ENCODE measurements around the gene TNFAIP1.
"Not testable (repeated sequence)": the region's sequence is repeated elsewhere in the genome, so short reads cannot be mapped to it uniquely, and the experiment has no call there.

Gene TNFAIP1, protein sequence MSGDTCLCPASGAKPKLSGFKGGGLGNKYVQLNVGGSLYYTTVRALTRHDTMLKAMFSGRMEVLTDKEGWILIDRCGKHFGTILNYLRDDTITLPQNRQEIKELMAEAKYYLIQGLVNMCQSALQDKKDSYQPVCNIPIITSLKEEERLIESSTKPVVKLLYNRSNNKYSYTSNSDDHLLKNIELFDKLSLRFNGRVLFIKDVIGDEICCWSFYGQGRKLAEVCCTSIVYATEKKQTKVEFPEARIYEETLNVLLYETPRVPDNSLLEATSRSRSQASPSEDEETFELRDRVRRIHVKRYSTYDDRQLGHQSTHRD

DNA sequence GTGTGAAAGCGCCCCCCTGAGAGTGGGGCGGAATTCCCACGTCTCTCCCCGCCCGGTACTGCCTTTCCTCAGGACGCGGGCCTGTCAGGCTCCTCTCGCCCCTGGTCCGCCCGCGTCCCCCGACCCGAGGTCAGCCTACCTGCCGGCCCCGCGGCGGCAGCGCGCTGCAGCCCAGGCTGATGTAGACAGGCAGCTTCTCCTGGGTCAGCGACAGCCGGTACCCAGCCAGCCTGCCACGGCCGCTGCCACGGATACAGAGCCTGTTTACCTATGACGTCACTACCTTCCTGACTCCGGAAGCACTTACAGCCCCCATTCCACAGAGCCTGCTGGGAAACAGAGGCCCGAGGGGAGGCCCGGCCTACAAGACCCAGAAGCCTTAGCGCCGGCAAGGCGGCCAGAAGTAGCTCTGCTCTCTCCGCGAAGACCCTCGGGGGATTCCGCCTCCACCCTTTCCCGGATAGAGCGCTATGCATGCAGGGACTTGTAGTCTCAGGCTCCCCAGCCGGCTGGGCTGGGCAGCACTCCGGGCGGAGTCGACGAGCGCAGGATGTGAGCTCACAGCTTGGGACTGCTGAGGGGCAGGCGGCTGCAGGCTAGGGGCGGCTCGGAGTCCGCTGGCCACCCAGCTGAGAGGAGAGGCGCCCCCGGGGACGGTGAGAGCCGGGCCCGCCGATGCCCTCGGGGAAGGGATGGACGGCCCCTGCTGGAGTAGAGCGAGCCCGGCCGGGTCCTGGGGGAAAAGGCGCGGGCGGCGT is at the start of gene TNFAIP1, which contains the start of gene IFT20:
Gene TNFAIP1, plus strand, starts transcription at position 561 of the 758 bp plus-strand sequence. CDS start 3,761 bp downstream, outside the sequence.
Gene IFT20, minus strand, starts transcription at position 272 of the 758 bp plus-strand sequence. CDS start 3,487 bp downstream, outside the sequence.
- peak; percentile 100 for DNase-seq

DNA sequence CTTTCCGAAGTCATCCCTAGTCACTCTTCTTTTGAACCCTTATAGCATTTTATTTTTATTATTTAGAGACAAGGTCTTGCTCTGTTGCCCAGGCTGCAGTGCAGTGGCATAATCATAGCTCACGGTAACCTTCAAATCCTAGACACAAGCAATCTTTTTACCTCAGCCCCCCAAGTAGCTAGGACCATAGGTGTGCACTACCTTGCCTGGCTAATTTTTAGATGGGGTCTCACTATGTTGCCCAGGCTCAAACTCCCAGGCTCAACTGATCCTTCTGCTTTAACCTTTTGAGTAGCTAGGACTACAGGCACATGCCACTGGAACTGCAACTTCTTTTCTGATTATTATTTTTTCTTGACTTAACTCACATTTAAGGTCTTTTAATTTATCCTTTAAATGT is 49.6 kb upstream of the TNFAIP1 start:
- no peak for DNase-seq

DNA sequence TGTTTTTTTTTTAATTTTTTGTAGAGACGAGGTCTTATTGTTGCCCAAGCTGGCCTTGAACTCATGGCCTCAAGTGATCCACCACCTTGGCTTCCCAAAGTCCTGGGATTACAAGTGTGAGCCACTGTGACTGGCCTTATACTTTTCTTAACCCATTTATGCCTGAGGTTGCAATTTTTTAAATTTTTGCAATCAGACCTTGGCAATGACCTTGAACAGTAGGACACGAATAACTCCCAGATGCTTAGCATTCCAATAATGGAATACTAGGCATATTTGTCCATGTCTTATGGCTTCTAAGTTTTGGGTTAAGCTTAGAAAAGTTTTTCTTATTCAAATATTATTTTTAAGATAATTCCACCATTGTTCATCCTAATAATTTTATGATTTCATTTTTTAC is 44.9 kb upstream of the TNFAIP1 start:
- no peak for DNase-seq

DNA sequence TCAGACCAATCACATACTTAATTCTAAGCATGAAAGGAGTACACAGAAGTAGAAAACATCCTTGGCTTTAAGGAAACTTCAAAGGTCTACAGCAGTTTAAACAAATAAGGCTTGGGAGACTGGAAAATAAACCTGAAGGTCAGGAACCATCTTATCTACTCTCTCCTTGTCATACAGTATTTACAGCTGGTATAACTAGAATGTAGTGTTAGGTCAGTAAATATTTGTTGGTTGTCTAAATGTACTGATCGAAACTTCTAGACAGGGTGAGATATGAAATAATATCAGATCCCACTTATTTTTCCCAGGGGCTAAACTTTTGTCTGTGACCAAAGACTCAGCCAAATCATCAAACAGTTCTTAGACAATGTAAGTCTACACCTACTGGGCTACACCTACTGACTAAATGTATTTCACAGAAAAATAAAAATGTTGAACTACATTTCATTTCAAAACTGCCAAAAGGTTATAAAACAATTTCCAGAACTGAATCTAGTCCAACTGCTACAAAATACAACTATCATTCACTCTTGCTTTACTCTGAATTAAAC is 43.7 kb upstream of the TNFAIP1 start:
- DNase-seq = no peak

DNA sequence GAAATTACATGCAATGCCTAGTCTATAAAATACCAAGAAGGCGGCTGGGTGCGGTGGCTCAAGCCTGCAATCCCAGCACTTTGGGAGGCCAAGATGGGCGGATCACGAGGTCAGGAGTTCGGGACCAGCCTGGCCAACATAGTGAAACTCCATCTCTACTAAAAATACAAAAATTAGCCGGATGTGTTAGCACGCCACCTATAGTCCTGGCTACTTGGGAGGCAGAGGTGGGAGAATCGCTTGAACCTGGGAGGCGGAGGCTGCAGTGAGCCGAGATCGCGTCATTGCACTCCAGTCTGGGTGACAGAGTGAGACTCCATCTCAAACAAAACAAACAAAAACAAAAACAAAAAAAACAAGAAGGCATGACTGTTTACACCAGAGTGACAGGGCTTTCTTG is 42.7 kb upstream of the TNFAIP1 start:
- DNase-seq = not testable (repeated sequence)

DNA sequence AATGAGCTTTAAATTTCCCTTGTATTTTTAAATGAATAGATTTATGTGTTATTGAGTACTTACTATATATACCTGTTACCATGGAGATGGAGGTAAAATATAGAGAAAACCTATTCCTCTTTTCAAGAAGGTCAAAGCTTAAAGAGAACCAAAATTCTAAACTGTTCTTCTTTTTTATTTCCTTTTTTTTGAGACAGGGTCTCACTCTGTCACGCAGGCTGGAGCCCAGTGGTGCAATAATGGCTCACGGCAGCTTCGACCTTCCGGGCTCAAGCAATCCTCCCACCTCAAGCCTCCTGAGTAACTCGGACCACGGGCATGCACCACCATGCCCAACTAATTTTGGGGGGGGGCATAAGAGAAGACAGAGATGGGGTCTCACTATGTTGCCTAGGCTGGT is 41.6 kb upstream of the TNFAIP1 start:
- DNase-seq = no peak

DNA sequence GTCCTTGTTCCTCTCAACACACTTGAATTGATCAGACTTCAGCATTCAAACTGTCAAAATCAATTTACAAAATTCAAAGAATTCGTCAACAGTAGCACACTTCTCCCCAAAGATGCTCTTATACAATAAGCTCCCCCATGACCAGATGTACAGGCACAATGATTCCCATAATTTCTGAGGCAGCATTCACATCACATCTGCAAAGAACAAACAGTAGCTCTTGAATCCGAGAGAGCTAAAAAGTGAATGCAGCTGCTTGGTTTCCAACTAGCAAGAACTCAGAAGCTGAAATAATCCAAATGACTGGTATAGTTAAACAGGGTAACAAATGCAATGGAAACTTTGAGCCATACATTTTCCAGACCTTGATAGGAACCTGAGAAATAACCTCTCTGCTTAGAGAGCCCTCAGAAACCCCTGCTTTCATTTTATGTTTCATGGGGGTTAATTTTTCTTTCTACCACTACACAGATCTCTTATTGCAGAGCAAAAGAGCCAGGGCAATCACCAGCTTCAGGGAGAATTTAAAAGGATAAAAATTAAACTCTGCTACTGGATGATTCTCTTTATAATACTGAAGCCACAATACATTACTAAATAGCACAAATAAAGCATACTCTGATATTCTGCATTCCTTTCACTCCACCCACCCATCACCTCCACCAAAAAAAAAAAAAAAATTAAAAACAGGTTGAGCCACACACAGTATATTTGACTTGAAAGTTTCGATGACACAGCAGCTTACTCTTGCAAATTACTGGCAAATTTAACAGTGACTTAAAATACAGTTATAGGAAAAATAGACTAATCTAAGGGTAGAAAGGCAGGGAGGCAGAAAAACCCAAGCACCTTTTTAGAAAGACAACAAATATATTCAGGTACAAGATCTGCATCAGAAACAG is 39.6 kb upstream of the TNFAIP1 start:
- no peak for DNase-seq

DNA sequence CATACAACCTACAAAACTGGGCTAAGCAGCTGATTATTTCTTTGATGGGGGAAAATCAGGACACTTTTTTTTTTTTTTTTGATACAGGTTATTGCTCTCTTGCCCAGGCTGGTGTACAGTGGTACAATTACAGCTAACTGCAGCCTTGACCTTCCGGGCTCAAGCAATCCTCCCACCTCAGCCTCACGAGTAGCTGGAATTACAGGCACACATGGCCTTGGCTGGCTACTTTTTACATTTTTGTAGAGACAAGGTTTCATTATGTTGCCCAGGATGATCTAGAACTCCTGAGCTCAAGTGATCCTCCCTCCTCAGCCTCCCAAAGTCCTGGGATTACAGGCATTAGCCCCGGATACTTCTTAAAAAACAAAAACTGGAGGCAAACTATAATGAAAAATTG is 37.1 kb upstream of the TNFAIP1 start:
- DNase-seq = no peak

DNA sequence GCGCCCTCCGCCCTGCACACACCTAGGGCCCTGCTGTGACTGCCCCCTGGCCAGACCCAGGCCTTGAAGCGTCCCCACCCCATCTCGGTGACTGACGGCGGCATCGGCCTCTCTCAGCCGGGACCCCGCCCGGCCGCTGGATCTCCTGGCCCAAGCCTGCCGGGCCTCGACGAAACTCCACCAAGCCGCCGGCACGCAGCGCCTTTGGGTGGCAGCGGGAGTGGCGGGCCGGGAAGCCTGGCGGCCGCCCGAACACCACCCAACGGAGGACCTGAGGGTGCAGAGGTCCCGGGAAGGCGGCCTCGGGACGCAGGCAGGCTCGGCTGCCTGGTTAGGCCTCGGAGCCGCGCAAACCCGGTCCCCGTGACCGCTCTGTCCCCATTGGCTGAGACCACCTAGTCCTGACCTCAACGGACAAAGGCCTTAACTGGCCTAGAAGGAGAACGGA is 28.6 kb upstream of the TNFAIP1 start:
- DNase-seq = no peak

DNA sequence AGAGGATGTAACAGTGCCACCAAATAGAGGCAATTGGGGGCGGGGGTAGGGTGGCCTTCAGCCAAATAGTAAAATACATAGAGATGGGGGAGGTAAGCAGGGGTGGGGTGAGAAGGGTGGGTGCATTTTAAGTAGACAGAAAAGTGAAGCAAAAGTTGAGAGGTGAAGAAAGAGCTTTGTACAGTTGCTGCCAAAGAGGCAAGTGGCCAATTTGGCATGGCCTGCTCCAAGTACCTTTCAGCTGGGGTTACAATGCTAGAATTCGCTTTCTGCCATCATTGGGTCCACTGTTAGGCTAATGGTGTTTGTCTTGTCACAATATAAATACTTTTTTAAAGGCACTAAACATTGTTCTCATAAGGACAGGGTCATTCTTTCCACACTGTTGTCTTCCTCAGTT is 21.7 kb upstream of the TNFAIP1 start:
- no peak for DNase-seq

DNA sequence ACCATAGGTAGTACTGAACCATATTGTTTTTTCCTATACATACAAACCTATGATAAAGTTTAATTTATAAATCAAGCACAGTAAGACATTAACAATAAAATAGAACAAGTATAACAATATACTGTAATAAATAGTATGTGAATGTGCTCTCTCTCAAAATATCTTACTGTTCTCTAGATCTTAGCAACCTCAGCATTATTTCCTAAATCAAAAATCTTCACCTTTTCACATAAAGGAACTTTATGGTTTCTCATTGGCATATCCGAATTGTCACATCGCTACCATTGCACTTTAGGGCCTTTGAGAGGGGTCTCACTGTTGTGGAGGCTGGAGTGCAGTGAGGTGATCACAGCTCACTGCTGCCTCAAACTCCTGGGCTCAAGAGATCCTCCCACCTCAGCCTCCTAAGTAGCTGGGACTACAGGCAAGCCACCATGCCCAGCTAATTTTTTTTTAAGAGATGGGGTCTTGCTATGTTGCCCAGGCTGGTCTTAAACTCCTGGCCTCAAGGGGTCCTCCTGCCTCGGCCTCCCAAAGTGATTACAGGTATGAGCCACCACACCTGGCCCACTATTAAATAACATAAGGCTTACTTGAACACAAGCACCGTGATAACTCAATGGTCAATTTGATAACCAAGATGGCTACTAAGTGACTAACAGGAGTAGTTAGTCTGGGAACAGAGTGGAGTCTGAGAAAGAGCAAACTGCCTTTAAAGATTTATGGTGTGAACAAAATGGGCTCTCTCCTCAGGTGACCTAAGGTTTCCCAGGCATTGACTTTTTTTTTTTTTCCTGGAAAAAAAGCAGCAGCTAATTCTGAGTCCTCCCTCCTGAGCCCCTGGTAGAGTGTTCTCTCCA is 19.5 kb upstream of the TNFAIP1 start:
- DNase-seq = no peak

DNA sequence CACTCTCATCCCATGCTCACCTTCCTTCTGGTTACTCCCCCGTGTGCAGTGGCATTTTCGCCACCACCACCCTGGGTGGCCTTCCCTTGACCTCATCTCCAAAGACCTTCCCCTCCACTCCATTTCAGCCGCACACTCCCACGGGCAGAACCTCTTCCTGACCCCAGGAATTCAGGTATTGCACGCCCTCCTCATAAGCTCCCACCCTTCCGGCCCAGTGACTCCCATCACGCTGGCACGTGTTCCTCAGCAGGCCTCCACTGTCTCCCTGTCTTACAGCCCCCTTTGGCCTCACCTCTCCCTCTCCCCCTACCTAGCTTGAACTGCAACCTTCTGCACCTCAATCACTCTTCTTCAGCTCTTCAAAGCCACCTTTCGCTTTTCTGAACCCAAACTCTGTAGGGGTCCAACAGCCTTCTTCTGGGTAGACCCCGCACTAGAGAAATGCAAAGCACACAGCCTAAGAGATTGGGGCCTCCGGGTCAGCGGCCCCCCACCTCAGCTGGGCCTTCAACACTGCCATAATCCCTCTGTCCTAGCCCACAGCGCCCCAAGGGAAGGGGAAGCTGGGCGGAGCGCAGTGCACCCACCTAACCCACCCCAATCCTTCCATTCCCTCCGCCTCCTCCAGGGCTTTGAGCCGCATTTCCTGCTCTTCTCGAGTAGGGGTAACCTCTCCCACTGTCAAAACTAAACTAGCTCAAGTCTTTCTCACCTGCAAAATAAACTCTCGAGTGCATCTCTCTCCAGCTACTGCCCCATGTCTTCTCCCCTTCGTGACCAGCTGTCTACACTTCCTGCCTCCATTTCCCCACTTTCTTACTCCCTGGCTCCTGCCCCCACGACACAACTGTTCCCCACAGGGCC is 18.2 kb upstream of the TNFAIP1 start:
- no peak for DNase-seq

DNA sequence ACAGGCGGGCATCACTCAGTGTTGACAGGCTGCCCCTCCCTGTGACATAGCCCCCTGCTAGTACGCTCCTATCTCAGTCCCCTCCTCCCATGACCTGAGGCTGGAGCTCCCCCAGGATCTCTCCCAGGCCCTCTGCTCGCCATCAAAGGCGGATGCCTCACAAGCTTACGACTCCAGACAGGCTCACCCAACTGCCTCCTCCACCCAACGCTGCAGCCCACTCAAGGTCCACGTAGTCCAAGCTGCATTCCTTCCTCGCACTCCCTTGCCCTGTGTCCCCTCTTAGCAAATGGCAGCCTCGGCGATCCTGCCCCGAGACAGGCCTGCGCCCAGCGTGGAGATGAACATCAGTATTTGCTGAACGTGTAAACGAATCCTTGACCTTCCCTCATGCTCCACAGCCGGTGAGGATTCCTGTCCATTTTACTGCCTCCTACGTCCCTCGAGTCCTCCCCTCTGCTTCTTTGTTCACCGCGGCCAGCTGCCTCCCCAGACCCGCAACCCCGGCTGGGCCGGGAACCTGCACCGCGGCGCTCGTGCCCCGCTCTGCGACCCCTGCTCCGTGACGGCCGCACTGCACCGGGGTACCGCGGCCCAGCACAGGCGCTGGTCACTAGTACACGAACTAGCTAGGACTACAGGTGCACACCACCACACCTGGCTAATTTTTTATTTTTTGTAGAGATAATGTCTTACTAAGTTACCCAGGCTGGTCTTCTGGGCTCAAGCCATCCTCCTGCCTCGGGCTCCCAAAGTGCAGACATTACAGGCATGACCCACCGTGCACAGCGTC is 17.4 kb upstream of the TNFAIP1 start:
- peak; percentile 75 for DNase-seq

DNA sequence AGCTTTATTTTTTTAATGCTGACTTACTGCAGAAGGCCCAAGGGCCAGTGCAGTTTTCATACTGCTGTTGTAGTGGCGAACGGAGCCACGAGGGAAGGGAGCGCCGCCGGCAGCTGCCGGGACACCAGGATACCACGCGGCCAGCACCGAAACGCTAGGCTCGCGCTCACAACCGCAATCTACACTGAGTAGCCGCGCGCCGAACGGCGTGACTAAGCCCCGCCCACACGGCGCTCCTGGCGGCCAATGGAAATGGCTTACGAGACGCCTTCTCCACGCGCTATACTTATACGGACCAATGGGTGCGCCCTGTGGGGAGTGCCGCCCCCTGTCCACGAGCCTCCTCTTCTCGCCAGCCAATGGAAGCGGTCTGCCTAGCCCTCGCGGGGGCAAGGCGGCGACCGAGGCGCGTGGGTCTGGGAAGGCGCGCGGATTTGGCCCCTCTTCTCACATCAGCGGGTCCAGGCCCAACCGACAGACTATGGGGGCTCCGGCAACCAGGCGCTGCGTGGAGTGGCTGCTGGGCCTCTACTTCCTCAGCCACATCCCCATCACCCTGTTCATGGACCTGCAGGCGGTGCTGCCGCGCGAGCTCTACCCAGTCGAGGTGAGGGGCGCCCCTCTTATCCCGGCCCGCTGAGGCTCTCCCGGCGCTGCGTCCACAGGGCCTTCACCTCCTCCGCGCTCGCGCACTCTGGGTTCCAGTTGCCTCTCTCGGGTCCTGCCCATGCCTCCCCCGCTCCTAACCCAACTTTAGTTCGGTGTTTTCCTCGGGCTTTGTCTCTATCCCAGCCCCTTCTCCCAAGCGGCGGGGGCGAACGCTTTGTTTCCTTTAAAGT is 16.6 kb upstream of the TNFAIP1 start, which contains the start of gene TMEM97:
Gene TMEM97, plus strand, starts transcription at position 442 of the 839 bp plus-strand sequence. Its CDS starts 40 bp downstream, at position 482.
- DNase-seq = peak; percentile 98

DNA sequence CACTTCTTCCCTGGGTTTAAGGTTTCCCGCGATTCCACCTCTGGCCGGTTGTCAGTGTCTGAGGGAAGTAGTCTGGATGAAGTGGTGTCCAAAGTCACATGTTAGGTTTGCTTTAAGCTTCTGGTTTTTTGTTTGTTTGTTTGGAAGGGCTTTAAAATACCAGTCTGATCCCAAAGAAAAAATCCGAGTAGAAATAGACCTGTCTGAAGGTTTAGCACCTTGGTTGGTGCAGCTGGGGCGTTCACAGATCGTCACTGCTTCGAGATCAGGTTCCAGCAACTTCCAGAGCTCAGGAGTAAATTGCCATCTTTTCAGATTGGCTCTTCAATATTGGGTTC is 16.0 kb upstream of the TNFAIP1 start:
- no peak for DNase-seq

DNA sequence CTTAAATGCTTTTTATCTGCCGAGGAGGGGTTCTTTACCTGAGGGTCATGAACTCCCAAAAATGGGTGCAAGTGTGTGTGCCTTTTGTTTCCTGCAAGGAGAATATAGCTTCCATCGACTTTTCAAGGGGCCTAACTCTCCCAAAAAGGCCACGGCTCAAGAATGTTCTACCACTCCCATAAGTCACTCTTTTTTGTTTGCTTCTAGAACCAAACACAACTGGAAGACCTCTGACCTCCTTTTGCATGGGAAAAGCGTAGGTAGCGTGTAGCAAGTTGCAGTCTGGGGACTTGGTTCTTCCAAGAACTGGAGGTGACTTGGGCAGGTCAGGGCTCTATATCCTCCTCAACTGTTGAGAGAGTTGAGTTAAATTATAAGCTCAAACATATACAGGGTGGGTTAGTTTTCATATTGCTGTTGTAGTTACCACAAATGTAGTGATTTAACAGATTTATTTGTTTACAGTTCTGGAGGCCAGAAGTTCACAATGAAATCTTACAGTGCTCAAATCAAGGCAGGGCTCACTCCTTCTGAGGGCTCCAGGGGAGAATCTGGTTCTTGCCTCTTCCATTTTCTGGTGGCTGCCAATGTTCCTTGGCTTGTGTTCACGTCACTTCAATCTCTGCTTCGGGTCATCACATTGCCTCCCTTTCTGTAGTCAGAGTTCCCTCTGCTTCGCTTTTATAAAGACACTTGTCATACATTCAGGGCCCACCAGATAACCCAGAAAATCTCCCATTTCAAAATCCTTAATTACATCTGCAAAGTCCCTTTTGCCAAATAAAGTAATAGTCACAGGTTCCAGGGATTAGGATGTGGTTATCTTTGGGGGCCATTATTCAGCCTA is 15.1 kb upstream of the TNFAIP1 start:
- DNase-seq = no peak

DNA sequence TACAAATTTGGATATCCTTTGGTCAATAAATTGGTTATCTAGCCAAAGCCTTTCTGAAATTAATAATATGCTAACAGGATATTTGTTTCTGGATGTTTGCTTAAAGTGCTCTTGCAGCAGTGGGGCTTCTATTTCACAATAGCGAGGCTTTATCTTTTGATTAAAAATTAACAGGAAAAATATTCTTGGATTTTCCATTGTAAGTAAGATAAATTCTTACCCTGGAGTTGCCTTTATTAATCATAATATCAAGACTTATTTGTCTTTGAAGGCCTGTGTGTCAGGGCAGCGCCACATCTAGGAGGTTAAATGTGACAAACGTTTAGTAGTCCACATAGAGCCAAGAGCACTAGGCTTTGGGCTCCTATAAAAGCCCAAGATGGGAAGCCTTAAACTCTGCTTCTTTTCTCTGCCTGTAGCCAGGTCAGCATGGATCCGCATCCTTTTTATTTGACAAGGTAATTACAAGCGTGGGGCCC is 11.3 kb upstream of the TNFAIP1 start:
- no peak for DNase-seq

DNA sequence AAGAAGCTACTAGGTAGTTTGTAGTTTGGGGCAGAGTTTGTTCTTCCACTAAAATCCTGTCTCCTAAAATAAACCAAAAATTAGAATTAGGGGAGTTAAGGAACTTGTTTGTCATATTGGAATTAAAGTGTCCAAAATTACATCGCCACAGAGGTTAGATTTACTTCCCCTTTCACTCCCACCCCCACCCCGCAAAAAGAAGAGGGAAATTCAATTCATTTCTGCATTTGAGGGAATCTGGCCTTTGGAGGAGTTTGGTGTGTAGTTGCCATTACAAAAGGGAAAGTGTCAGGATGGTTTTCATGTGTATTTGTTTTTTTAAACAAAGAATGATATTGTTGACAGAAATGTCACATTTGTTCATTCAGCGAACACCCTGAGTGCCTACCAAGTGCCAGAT is 10.8 kb upstream of the TNFAIP1 start:
- no peak for DNase-seq

Measured in eye (tissue), 1 donor.